Spleen (tissue), 7 donors: ENCODE data around the gene FIGNL1.

Experiments
- CTCF ChIP-seq, 11 experiments: fragments of 200-600 bp in 7 of 11; fragments of 450-650 bp in 4 of 11; sonication (generic) in 4 of 11; IDR thresholded peaks in 8 of 11; conservative IDR thresholded peaks in 3 of 11; 1 replicate in 7 of 11; 2 replicates in 4 of 11; pipeline versions ENCODE4 v1.4.0 to v1.8.0; 2016 to 2021; ENCODE audit warnings: antibody characterized with exemption in 11 of 11, inconsistent platforms in 4 of 11, mild to moderate bottlenecking in 1 of 11
- POLR2A ChIP-seq, 3 donors: fragments of 450-650 bp; IDR thresholded peaks; one replicate each; pipeline ENCODE4 v1.5.1; 2017; ENCODE audit warnings: antibody characterized with exemption in 3 of 3, mild to moderate bottlenecking in 1 of 3
- POLR2AphosphoS5 ChIP-seq, 3 donors: sonication (generic); formaldehyde crosslinking; IDR thresholded peaks; one replicate each; pipeline ENCODE4 v1.5.1; 2017; ENCODE audit warnings: antibody characterized with exemption in 3 of 3
- donor health status: DM: no; HTN: no; CAD: no; lungs with moderate emphysema.
- donor health status: DM: no; HTN: no; CAD: no.
- donor health status: DM: no; HTN: no; CAD: no.

GRCh38 chr7:50495746-50496145, 45.6 kb upstream of the FIGNL1 start:
- TF ChIP-seq POLR2A (IDR thresholded peaks at IDR 0.05) = no peak
- no peak for TF ChIP-seq CTCF (IDR thresholded peaks at IDR 0.05 in 8 of 11, conservative IDR thresholded peaks at IDR 0.05 in 3 of 11)
- TF ChIP-seq POLR2AphosphoS5 (IDR thresholded peaks at IDR 0.05) = no peak
